Measurements from ENCODE around the gene ETV3.
"Not testable (repeated sequence)": the region's sequence is repeated elsewhere in the genome, so short reads cannot be mapped to it uniquely, and the experiment has no call there.

GRCh38 chr1:157172591-157172990, 34.4 kb upstream of the ETV3 start:
- TF ChIP-seq CTCF (IDR thresholded peaks at IDR 0.05; ENCODE audit: borderline replicate concordance, extremely low read depth, low read length, poor library complexity, severe bottlenecking); EZH2 (IDR thresholded peaks at IDR 0.05; ENCODE audit: borderline replicate concordance, low read depth, low read length, severe bottlenecking): not testable (repeated sequence)

Measured in DND-41 (cell line).